Vagina (tissue), 2 donors: Measurements from ENCODE around the gene DKK3.

Experiments
- POLR2A ChIP-seq, 2 donors: fragments of 450-650 bp; IDR thresholded peaks; one replicate each; pipeline ENCODE4 v1.6.1; 2017; ENCODE audit warnings: antibody characterized with exemption in 2 of 2, mild to moderate bottlenecking in 2 of 2, moderate library complexity in 2 of 2
- POLR2AphosphoS5 ChIP-seq, 2 donors: sonication (generic); formaldehyde crosslinking; IDR thresholded peaks; one replicate each; pipeline ENCODE4 v1.9.0; 2017; ENCODE audit warnings: antibody characterized with exemption in 2 of 2, mild to moderate bottlenecking in 2 of 2, low read depth in 1 of 2; ENCODE audit not compliant: insufficient read depth in 1 of 2
- TF ChIP-seq, protein P1 (sequence below), 3 experiments: fragments of 450-650 bp in 2 of 3; fragments of 200-600 bp in 1 of 3; sonication (generic) in 1 of 3; IDR thresholded peaks; one replicate each; pipeline ENCODE4 v1.5.1; 2017 to 2019; ENCODE audit warnings: antibody characterized with exemption in 3 of 3, mild to moderate bottlenecking in 2 of 3, moderate library complexity in 2 of 3

DNA sequence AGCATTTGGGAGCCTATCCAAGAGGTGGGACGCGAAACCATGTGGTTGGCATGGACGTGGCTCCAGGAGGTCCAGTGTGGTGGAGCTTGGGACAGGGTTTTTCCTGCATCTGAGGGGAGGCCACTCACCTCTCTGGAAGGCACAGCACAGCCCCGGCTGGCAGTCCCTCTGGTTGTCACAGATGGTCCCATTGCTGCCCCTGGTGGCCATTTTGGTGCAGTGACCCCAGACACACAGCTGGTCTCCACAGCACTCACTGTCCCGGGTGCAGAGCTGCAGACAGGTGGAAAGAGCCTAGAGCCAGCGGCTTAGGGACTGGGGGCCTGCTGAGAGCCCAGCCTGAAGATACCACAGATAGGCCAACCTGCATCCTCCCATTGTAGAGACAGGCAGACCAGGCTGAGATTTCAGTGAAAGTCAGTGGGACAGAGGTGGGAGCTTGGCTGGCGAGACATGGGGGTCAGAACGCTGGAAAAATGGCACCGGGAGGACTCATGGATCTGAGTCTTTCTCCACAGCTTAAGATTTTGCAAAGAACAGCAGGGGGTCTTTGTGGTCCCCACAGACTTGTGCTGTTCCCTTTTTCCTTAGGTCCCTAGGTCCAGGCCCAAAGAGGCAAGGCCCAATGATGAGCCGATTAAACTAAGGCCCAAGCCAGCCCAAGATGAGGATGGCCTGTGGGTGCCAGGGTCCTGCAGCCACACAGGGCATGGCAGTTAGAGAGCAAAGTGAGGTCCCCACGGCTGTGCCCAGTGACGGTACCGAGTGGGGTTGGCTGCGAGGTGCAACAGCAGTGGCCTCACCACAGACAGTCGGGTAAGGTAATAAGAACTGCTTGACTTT is 41.4 kb downstream of the DKK3 start:
- TF ChIP-seq, protein P1, sequence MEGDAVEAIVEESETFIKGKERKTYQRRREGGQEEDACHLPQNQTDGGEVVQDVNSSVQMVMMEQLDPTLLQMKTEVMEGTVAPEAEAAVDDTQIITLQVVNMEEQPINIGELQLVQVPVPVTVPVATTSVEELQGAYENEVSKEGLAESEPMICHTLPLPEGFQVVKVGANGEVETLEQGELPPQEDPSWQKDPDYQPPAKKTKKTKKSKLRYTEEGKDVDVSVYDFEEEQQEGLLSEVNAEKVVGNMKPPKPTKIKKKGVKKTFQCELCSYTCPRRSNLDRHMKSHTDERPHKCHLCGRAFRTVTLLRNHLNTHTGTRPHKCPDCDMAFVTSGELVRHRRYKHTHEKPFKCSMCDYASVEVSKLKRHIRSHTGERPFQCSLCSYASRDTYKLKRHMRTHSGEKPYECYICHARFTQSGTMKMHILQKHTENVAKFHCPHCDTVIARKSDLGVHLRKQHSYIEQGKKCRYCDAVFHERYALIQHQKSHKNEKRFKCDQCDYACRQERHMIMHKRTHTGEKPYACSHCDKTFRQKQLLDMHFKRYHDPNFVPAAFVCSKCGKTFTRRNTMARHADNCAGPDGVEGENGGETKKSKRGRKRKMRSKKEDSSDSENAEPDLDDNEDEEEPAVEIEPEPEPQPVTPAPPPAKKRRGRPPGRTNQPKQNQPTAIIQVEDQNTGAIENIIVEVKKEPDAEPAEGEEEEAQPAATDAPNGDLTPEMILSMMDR (IDR thresholded peaks at IDR 0.05): peak in 1 of 3 experiments; percentile 48
- TF ChIP-seq POLR2A (IDR thresholded peaks at IDR 0.05) (no peak), POLR2AphosphoS5 (IDR thresholded peaks at IDR 0.05; ENCODE audit: insufficient read depth in 1 of 2, low read depth in 1 of 2) (no peak)
